Neural progenitor cell (in vitro differentiated cells): ENCODE results near the gene TCF7L2. TPM values are rescaled to one million over a fixed set of nuclear protein-coding genes. Genes with fewer than 3 reads are reported as not detected.

Experiments
- DNase-seq: peaks from one replicate; pipeline ENCODE4 v3.0.0-alpha.2; 2016; ENCODE audit warnings: low spot score
- H2AFZ ChIP-seq: fragments of 200-600 bp; sonication (generic); replicated peaks from 2 replicates; pipeline ENCODE4 v1.6.1; 2016; ENCODE audit warnings: antibody characterized with exemption
- H3F3A ChIP-seq: fragments of 200-600 bp; sonication (generic); 2 replicates; pipeline ENCODE4 v1.6.1; 2016; ENCODE audit warnings: antibody characterized with exemption, low read depth
- H3K27ac ChIP-seq: fragments of 200-600 bp; sonication (generic); 2 replicates; pipeline ENCODE4 v1.5.1; 2016; ENCODE audit warnings: mild to moderate bottlenecking
- H3K27me3 ChIP-seq: fragments of 200-600 bp; sonication (generic); 2 replicates; pipeline ENCODE4 v1.6.1; 2016; ENCODE audit warnings: mild to moderate bottlenecking, moderate library complexity
- H3K36me3 ChIP-seq: fragments of 200-600 bp; sonication (generic); 2 replicates; pipeline ENCODE4 v1.5.1; 2016
- H3K4me1 ChIP-seq: fragments of 200-600 bp; sonication (generic); 2 replicates; pipeline ENCODE4 v1.6.1; 2016; ENCODE audit warnings: mixed run types
- H3K4me2 ChIP-seq: fragments of 200-600 bp; sonication (generic); 2 replicates; pipeline ENCODE4 v1.6.1; 2016
- H3K4me3 ChIP-seq: fragments of 200-600 bp; sonication (generic); 2 replicates; pipeline ENCODE4 v1.5.1; 2016
- H3K79me2 ChIP-seq: fragments of 200-600 bp; sonication (generic); 2 replicates; pipeline ENCODE4 v1.6.1; 2016; ENCODE audit warnings: low read depth
- H3K9ac ChIP-seq: fragments of 200-600 bp; sonication (generic); 2 replicates; pipeline ENCODE4 v1.6.1; 2016
- H3K9me3 ChIP-seq: fragments of 200-600 bp; sonication (generic); 2 replicates; pipeline ENCODE4 v1.5.1; 2016; ENCODE audit warnings: low read depth
- H4K20me1 ChIP-seq: fragments of 200-600 bp; sonication (generic); 2 replicates; pipeline ENCODE4 v1.6.1; 2016; ENCODE audit warnings: low read depth
- H3K27ac Mint-ChIP-seq: 3 replicates; pipeline ENCODE4 v1.8.0; 2021; ENCODE audit warnings: mixed read lengths
- H3K27me3 Mint-ChIP-seq: 2 replicates; pipeline ENCODE4 v1.8.0; 2022; ENCODE audit warnings: low read depth, mild to moderate bottlenecking, inconsistent platforms, moderate library complexity, mixed read lengths; ENCODE audit not compliant: insufficient read depth
- H3K36me3 Mint-ChIP-seq: 3 replicates; pipeline ENCODE4 v1.8.0; 2021; ENCODE audit warnings: mixed read lengths
- H3K4me1 Mint-ChIP-seq: 3 replicates; pipeline ENCODE4 v1.8.0; 2021; ENCODE audit warnings: mixed read lengths
- H3K4me3 Mint-ChIP-seq: 3 replicates; pipeline ENCODE4 v1.8.0; 2021; ENCODE audit warnings: mild to moderate bottlenecking, moderate library complexity, mixed read lengths
- H3K9me3 Mint-ChIP-seq: 3 replicates; pipeline ENCODE4 v1.8.0; 2020; ENCODE audit warnings: mixed read lengths
- EZH2 ChIP-seq: fragments of 200-600 bp; sonication (generic); IDR thresholded peaks from 2 replicates; pipeline ENCODE4 v1.6.1; 2017; ENCODE audit warnings: antibody characterized with exemption, mild to moderate bottlenecking, moderate library complexity
- EZH2phosphoT487 ChIP-seq: fragments of 200-600 bp; sonication (generic); IDR thresholded peaks from 2 replicates; pipeline ENCODE4 v1.6.1; 2017; ENCODE audit warnings: antibody characterized with exemption
- total RNA-seq: library from RNA; depleted of rRNA; stranded (reverse); fragments of >200 nt; gene quantifications from 2 replicates; pipeline ENCODE4 v1.2.3, GENCODE V29; 2015; ENCODE audit warnings: low replicate concordance
- TF ChIP-seq, protein P1 (sequence below): fragments of 200-600 bp; sonication (generic); IDR thresholded peaks from 2 replicates; pipeline ENCODE4 v1.5.1; 2017; ENCODE audit warnings: antibody characterized with exemption, mild to moderate bottlenecking

Gene TCF7L2
- total RNA-seq, 1 donor from 2014 or later, result 12.3 TPM

DNA sequence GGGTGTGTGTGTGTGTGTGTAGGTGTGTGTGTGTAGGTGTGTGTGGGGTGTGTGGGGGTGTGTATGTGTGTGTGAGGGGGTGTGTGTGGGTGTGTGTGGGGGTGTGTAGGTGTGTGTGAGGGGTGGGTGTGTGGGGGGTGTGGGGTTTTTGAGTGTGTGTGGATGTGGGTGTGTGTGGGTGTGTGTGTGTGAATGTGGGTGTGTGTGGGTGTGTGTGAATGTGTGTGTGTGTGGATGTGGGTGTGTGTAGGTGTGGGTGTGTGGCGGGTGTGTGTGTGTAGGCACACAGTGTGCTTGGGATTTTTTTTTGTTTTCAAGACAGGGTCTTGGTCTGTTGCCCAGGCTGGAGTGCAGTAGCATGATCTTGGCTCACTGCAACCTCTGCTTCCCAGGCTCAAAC, 36.8 kb upstream of the TCF7L2 start:
- no peak overlapping the region for H3K4me3 Mint-ChIP-seq
- Histone ChIP-seq H3K36me3 (no peaks in the 10 kb centered on the region), H3K9ac (no peak overlapping the region), H3K4me2 (no peak overlapping the region), H4K20me1 (no peaks in the 10 kb centered on the region), H3K4me3 (no peak overlapping the region), H3K27me3 (peaks cover 44% of the 10 kb centered on the region), H2AFZ (no peak overlapping the region), H3F3A (no peaks in the 10 kb centered on the region), H3K79me2 (no peaks in the 10 kb centered on the region), H3K4me1 (peaks cover 3% of the 10 kb centered on the region), H3K9me3 (no peaks in the 10 kb centered on the region), H3K27ac (no peak overlapping the region)
- DNase-seq, result no peak
- no peaks in the 10 kb centered on the region for H3K36me3 Mint-ChIP-seq
- peaks cover 5% of the 10 kb centered on the region for H3K27me3 Mint-ChIP-seq
- H3K4me1 Mint-ChIP-seq, result no peaks in the 10 kb centered on the region
- H3K9me3 Mint-ChIP-seq, result no peaks in the 10 kb centered on the region
- TF ChIP-seq EZH2, result no peak
- TF ChIP-seq EZH2phosphoT487, result no peak
- TF ChIP-seq, protein P1, sequence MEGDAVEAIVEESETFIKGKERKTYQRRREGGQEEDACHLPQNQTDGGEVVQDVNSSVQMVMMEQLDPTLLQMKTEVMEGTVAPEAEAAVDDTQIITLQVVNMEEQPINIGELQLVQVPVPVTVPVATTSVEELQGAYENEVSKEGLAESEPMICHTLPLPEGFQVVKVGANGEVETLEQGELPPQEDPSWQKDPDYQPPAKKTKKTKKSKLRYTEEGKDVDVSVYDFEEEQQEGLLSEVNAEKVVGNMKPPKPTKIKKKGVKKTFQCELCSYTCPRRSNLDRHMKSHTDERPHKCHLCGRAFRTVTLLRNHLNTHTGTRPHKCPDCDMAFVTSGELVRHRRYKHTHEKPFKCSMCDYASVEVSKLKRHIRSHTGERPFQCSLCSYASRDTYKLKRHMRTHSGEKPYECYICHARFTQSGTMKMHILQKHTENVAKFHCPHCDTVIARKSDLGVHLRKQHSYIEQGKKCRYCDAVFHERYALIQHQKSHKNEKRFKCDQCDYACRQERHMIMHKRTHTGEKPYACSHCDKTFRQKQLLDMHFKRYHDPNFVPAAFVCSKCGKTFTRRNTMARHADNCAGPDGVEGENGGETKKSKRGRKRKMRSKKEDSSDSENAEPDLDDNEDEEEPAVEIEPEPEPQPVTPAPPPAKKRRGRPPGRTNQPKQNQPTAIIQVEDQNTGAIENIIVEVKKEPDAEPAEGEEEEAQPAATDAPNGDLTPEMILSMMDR, result no peak
- H3K27ac Mint-ChIP-seq, result no peak overlapping the region

DNA sequence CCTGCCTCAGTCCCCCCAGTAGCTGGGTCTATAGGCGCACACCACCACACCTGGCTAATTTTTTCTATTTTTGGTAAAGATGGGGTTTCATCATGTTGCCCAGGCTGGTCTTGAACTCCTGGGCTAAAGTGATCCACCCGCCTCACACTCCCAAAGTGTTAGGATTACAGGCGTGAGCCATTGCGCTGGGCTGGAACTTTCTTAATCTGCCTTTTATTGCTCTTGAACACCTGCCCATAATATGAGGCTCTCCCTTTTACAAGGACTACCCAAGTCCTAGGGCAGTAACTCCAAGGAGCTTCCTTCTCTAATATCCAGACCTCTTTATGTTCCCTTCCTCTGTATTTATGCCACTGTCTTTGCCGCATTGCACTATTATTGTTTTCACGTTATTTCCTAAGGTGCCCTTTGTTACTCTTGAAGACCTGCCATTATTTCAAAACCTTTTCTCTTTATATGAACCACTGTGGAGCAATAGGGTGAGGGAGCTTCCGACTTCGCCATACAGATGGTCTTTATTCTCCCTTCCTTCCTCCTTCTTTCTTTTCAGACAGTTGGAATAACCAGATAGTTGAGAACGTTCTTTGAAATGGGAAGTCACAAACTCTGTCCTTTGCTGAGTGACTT, 36.3 kb upstream of the TCF7L2 start:
- Mint-ChIP-seq H3K9me3 (no peaks in the 10 kb centered on the region), H3K4me1 (no peaks in the 10 kb centered on the region), H3K27ac (no peak overlapping the region), H3K36me3 (no peaks in the 10 kb centered on the region), H3K4me3 (no peak overlapping the region), H3K27me3 (peaks cover 5% of the 10 kb centered on the region)
- H3K4me2 ChIP-seq, result no peak overlapping the region
- no peak overlapping the region for H2AFZ ChIP-seq
- H3F3A ChIP-seq, result no peaks in the 10 kb centered on the region
- no peaks in the 10 kb centered on the region for H3K36me3 ChIP-seq
- no peak for DNase-seq
- no peak for TF ChIP-seq EZH2phosphoT487
- TF ChIP-seq, protein P1, result no peak
- no peak for TF ChIP-seq EZH2
- peaks cover 6% of the 10 kb centered on the region for H3K4me1 ChIP-seq
- peaks cover 46% of the 10 kb centered on the region for H3K27me3 ChIP-seq
- no peaks in the 10 kb centered on the region for H3K79me2 ChIP-seq
- H3K9ac ChIP-seq, result no peak overlapping the region
- no peaks in the 10 kb centered on the region for H3K9me3 ChIP-seq
- H3K27ac ChIP-seq, result no peak overlapping the region
- H3K4me3 ChIP-seq, result no peak overlapping the region
- no peaks in the 10 kb centered on the region for H4K20me1 ChIP-seq

DNA sequence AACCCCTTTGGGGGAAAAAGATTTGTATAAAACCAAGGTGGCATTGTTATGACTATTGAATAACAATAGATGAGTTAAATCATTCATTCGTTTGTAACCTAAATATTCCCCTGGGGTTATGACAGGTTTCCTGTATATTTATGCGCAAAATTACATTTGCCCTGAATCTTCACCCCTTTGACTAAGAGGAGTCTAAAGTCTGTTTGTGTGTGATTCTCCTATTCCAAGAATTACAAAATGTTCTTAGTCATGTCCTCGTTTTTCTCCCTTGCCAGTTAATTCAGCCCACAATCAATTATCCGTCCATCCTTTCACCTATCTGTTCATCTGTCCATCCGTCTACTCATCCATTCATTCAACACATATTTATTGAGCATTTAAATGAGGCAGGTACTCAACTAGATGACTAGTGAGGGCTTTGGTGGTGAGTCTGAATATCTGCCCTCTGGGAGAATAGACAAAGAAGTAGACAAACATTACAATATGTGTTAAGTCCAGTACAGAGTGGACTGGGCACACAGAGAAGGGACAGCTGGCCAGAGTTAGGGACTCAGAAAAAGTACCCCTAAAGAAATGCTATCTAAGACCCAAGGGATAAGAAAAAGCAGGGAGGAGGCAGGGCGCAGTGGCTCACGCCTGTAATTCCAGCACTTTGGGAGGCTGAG, 35.6 kb upstream of the TCF7L2 start:
- Mint-ChIP-seq H3K36me3 (no peaks in the 10 kb centered on the region), H3K27me3 (peaks cover 3% of the 10 kb centered on the region), H3K4me1 (no peaks in the 10 kb centered on the region), H3K4me3 (no peak overlapping the region), H3K9me3 (no peaks in the 10 kb centered on the region), H3K27ac (no peak overlapping the region)
- DNase-seq, result no peak
- Histone ChIP-seq H3K79me2 (no peaks in the 10 kb centered on the region), H4K20me1 (no peaks in the 10 kb centered on the region), H3K4me3 (no peak overlapping the region), H3K9me3 (no peaks in the 10 kb centered on the region), H3K9ac (no peak overlapping the region), H3K27ac (no peak overlapping the region), H2AFZ (no peak overlapping the region), H3K4me2 (no peak overlapping the region), H3K27me3 (peaks cover 46% of the 10 kb centered on the region), H3K4me1 (peaks cover 10% of the 10 kb centered on the region), H3K36me3 (no peaks in the 10 kb centered on the region), H3F3A (no peaks in the 10 kb centered on the region)
- no peak for TF ChIP-seq EZH2phosphoT487
